ENCODE results near the gene CD79B.

DNA sequence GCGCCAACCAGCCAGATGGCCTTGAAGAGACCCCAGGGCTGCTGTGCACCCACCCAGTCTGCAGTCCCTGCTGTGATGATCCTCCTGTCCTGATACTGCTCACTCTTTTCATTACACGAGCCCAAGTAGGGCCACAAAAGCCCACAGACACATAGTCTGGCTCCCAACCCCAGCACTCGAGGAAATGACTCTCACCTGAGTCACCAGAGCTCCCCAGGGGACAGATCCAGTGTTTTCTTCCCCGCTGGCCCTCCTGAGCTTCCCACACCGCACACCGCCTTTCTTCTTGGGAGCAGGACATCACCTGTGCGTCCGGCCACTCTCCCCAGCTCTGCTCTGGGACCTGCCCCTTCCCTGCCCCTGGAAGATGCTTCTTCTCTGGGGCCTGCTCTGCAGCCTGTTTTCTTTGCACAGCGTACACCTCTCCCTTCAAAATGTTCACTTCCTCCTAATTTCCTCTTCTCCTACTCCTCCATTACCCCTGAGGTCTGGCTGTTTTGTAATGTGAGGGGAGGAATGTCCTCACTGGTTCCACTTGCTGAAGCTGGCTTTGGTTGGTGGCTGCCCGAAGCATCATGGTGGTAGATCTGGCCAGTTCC, 42.6 kb upstream of the CD79B start:
- TF ChIP-seq, protein P1, sequence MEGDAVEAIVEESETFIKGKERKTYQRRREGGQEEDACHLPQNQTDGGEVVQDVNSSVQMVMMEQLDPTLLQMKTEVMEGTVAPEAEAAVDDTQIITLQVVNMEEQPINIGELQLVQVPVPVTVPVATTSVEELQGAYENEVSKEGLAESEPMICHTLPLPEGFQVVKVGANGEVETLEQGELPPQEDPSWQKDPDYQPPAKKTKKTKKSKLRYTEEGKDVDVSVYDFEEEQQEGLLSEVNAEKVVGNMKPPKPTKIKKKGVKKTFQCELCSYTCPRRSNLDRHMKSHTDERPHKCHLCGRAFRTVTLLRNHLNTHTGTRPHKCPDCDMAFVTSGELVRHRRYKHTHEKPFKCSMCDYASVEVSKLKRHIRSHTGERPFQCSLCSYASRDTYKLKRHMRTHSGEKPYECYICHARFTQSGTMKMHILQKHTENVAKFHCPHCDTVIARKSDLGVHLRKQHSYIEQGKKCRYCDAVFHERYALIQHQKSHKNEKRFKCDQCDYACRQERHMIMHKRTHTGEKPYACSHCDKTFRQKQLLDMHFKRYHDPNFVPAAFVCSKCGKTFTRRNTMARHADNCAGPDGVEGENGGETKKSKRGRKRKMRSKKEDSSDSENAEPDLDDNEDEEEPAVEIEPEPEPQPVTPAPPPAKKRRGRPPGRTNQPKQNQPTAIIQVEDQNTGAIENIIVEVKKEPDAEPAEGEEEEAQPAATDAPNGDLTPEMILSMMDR (conservative IDR thresholded peaks at IDR 0.05; ENCODE audit: low read depth, low read length): no peak
- no peak for TF ChIP-seq EZH2 (IDR thresholded peaks at IDR 0.05; ENCODE audit: borderline replicate concordance, low read depth, low read length, poor library complexity, severe bottlenecking)
